HepG2 (cell line): ENCODE data around the gene STIP1. TPM values are rescaled to one million over a fixed set of nuclear protein-coding genes. Genes with fewer than 3 reads are reported as not detected.

Experiments used
- BCL6 ChIP-seq: IDR thresholded peaks from 2 replicates; pipeline ENCODE4 v1.6.1; 2016; ENCODE audit warnings: missing genetic modification reagents, missing compliant biosample characterization
- FOXC1 ChIP-seq: sonication (generic); formaldehyde crosslinking; IDR thresholded peaks from 2 replicates; pipeline ENCODE4 v1.8.0; 2022; ENCODE audit warnings: mild to moderate bottlenecking, missing genetic modification reagents, borderline replicate concordance
- HNRNPK ChIP-seq: fragments of 200-400 bp; formaldehyde crosslinking; IDR thresholded peaks from 2 replicates; pipeline ENCODE4 v1.6.1; 2018; ENCODE audit warnings: low read length, low read depth, moderate library complexity, mild to moderate bottlenecking; ENCODE audit not compliant: poor library complexity, severe bottlenecking
- HNRNPUL1 ChIP-seq: fragments of 200-400 bp; formaldehyde crosslinking; IDR thresholded peaks from 2 replicates; pipeline ENCODE4 v1.6.1; 2017; ENCODE audit warnings: low read depth, mild to moderate bottlenecking, low read length, moderate library complexity
- NBN ChIP-seq: fragments of 450-650 bp; conservative IDR thresholded peaks from 2 replicates; pipeline ENCODE4 v1.6.1; 2017
- NFE2L1 ChIP-seq: sonication (generic); formaldehyde crosslinking; IDR thresholded peaks from 2 replicates; pipeline ENCODE4 v1.4.0; 2020; ENCODE audit warnings: missing genetic modification reagents, mild to moderate bottlenecking, borderline replicate concordance
- NFYB ChIP-seq: sonication (generic); formaldehyde crosslinking; IDR thresholded peaks from 2 replicates; pipeline ENCODE4 v1.4.0; 2020; ENCODE audit warnings: missing genetic modification reagents
- NR2C2 ChIP-seq: sonication (generic); formaldehyde crosslinking; IDR thresholded peaks from 2 replicates; pipeline ENCODE4 v1.4.0; 2020; ENCODE audit warnings: missing genetic modification reagents, mild to moderate bottlenecking, moderate library complexity, borderline replicate concordance
- NR2F6 ChIP-seq, 2 experiments: IDR thresholded peaks; 2 replicates each; pipeline ENCODE4 v1.6.1; 2016; ENCODE audit warnings: antibody characterized with exemption in 1 of 2, mild to moderate bottlenecking in 1 of 2
- PHF8 ChIP-seq: sonication (generic); formaldehyde crosslinking; IDR thresholded peaks from 2 replicates; pipeline ENCODE4 v1.5.0; 2020; ENCODE audit warnings: missing genetic modification reagents
- POLR2A ChIP-seq, 2 experiments: IDR thresholded peaks; 2 replicates each; pipeline ENCODE4 v1.6.1; 2011; ENCODE audit warnings: low read depth in 2 of 2, low read length in 2 of 2, mild to moderate bottlenecking in 1 of 2, moderate library complexity in 1 of 2; ENCODE audit not compliant: insufficient read depth in 1 of 2
- POLR2AphosphoS2 ChIP-seq: IDR thresholded peaks from 2 replicates; pipeline ENCODE4 v1.6.1; 2011; ENCODE audit warnings: low read depth, low read length, improper control_type of control experiment
- TEAD3 ChIP-seq: optimal IDR thresholded peaks from 2 replicates; pipeline ENCODE3; 2016; ENCODE audit warnings: borderline replicate concordance
- THAP11 ChIP-seq: IDR thresholded peaks from 2 replicates; pipeline ENCODE4 v1.6.1; 2016; ENCODE audit warnings: missing biosample characterization, missing genetic modification reagents
- TSC22D2 ChIP-seq: sonication (generic); formaldehyde crosslinking; IDR thresholded peaks from 2 replicates; pipeline ENCODE4 v1.5.1; 2020; ENCODE audit warnings: missing genetic modification reagents, mild to moderate bottlenecking, borderline replicate concordance
- ZBTB7B ChIP-seq: sonication (generic); formaldehyde crosslinking; IDR thresholded peaks from 2 replicates; pipeline ENCODE4 v1.4.0; 2020; ENCODE audit warnings: missing genetic modification reagents
- ZIK1 ChIP-seq: sonication (generic); formaldehyde crosslinking; IDR thresholded peaks from 2 replicates; pipeline ENCODE4 v1.5.0; 2020; ENCODE audit warnings: mild to moderate bottlenecking, low read depth, missing genetic modification reagents, borderline replicate concordance
- ZSCAN21 ChIP-seq: sonication (generic); formaldehyde crosslinking; IDR thresholded peaks from 2 replicates; pipeline ENCODE4 v1.8.0; 2022; ENCODE audit warnings: mild to moderate bottlenecking, missing genetic modification reagents, moderate library complexity, borderline replicate concordance
- ZSCAN22 ChIP-seq: sonication (generic); formaldehyde crosslinking; IDR thresholded peaks from 2 replicates; pipeline ENCODE4 v1.4.0; 2020; ENCODE audit warnings: mild to moderate bottlenecking, missing genetic modification reagents
- polyA plus RNA-seq, 8 experiments: library from polyadenylated mRNA; depleted of rRNA in 3 of 8; stranded (reverse) in 7 of 8; unstranded in 1 of 8; fragments of >200 nt; fragmentation: Illumina TruSeq in 4 of 8; extraction: Trizol in 4 of 8; gene quantifications; 2 replicates each; pipeline versions ENCODE4 v1.2.1 to v1.2.3, GENCODE V29; 2011 to 2016; ENCODE audit warnings: low read depth in 4 of 8, missing spikeins in 1 of 8, mixed read lengths in 1 of 8; ENCODE audit not compliant: insufficient read depth in 1 of 8
- total RNA-seq, 5 experiments: library from RNA; depleted of rRNA; stranded (reverse); fragments of >200 nt; fragmentation: Illumina TruSeq; extraction: Trizol; gene quantifications; 2 replicates each; pipeline ENCODE4 v1.2.3, GENCODE V29; 2016; ENCODE audit warnings: low read depth in 1 of 5
- TF ChIP-seq, protein P1 (sequence below): sonication (generic); formaldehyde crosslinking; IDR thresholded peaks from 2 replicates; pipeline ENCODE4 v1.8.1; 2022; ENCODE audit warnings: low read depth, mild to moderate bottlenecking, missing genetic modification reagents
- TF ChIP-seq, protein P2 (sequence below): sonication (generic); formaldehyde crosslinking; IDR thresholded peaks from 2 replicates; pipeline ENCODE4 v1.9.0; 2021; ENCODE audit warnings: missing genetic modification reagents, borderline replicate concordance
- TF ChIP-seq, protein P3 (sequence below): sonication (generic); formaldehyde crosslinking; IDR thresholded peaks from 2 replicates; pipeline ENCODE4 v1.4.0; 2020; ENCODE audit warnings: low read depth, missing genetic modification reagents

Gene STIP1
- total and polyA plus RNA-seq, 2 of the 13 experiments (the other 11 are each of a cell fraction or from before 2014, with no cell fraction given), result 81.1 to 217 TPM

DNA sequence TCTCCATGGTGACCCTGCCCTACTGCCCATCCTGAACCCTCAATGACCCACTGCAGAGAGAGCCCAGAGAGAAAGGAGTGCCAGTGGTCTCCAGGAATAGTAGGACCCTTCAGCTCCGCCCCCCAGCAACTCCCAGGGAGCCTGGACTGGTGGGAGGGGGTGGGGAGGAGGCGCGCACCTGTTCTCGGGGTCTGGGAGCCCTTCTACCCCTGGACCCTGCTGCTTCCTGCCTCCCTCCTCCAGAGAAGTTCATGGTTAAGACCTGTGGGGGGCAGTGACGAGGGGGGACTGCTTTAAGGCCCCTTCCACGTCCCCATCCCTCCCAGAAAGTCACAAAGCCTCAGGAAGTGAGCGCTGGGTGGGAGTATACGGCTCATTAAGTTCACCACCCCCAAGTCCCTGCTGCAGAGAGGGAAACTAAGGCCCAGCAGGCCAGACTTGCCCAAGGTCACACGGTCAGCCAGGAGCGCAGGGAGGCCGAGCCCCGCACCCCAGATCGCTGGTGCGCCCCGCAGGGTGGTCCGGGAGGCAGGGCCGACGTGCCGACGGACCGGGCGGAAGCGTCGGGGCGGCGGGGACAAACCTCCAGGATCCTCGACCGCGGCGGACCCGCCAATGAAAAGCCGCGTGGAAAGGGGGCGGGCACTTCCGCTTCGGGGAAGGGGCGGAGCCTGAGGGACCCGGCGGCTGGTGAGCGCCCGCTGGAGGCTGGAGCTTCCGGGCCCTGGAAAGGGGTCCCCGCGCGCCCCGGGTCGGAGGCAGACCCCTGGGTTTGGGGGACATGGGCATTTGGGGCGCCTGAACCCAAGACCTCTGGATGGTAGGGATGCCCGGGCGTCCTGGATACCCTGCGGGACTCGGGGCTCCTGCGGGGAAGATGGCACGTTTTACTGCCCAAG, 39.9 kb downstream of the STIP1 start, which contains the start of the genes NUDT22 and TRPT1 (continued):
- TF ChIP-seq, protein P1, sequence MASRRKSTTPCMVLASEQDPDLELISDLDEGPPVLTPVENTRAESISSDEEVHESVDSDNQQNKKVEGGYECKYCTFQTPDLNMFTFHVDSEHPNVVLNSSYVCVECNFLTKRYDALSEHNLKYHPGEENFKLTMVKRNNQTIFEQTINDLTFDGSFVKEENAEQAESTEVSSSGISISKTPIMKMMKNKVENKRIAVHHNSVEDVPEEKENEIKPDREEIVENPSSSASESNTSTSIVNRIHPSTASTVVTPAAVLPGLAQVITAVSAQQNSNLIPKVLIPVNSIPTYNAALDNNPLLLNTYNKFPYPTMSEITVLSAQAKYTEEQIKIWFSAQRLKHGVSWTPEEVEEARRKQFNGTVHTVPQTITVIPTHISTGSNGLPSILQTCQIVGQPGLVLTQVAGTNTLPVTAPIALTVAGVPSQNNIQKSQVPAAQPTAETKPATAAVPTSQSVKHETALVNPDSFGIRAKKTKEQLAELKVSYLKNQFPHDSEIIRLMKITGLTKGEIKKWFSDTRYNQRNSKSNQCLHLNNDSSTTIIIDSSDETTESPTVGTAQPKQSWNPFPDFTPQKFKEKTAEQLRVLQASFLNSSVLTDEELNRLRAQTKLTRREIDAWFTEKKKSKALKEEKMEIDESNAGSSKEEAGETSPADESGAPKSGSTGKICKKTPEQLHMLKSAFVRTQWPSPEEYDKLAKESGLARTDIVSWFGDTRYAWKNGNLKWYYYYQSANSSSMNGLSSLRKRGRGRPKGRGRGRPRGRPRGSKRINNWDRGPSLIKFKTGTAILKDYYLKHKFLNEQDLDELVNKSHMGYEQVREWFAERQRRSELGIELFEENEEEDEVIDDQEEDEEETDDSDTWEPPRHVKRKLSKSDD (CRISPR knock-in tag), result peak; percentile 28; the same call in 1 of the 2 replicates
- peak; percentile 27; the same call in 1 of the 2 replicates for TF ChIP-seq ZIK1
- TF ChIP-seq TSC22D2 (CRISPR knock-in tag), result 0 out of 2 replicates have a peak, but pooled peaks have one; percentile 56
- no peak for TF ChIP-seq HNRNPUL1
- no peak for TF ChIP-seq HNRNPK
- TF ChIP-seq FOXC1, result no peak
- TF ChIP-seq POLR2A (IDR thresholded peaks at IDR 0.05; ENCODE audit: insufficient read depth in 1 of 2, low read depth in 2 of 2, low read length in 2 of 2), result peak in 1 of 2 experiments; percentile 9; a peak in 1 of 4 replicates
- TF ChIP-seq NFYB (CRISPR knock-in tag), result peak; percentile 84
- TF ChIP-seq, protein P2, sequence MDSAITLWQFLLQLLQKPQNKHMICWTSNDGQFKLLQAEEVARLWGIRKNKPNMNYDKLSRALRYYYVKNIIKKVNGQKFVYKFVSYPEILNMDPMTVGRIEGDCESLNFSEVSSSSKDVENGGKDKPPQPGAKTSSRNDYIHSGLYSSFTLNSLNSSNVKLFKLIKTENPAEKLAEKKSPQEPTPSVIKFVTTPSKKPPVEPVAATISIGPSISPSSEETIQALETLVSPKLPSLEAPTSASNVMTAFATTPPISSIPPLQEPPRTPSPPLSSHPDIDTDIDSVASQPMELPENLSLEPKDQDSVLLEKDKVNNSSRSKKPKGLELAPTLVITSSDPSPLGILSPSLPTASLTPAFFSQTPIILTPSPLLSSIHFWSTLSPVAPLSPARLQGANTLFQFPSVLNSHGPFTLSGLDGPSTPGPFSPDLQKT (CRISPR knock-in tag), result no peak
- no peak for TF ChIP-seq NR2F6 (IDR thresholded peaks at IDR 0.05)
- TF ChIP-seq NR2F6 (CRISPR knock-in tag; IDR thresholded peaks at IDR 0.05), result peak; percentile 32; the same call in 1 of the 2 replicates
- peak; percentile 83 for TF ChIP-seq NR2C2 (CRISPR knock-in tag)
- no peak for TF ChIP-seq POLR2AphosphoS2
- 0 out of 2 replicates have a peak, but pooled peaks have one; percentile 48 for TF ChIP-seq ZSCAN22
- TF ChIP-seq NFE2L1, result no peak
- TF ChIP-seq ZBTB7B (CRISPR knock-in tag), result peak; percentile 72
- TF ChIP-seq TEAD3 (CRISPR knock-in tag), result peak; percentile 48
- TF ChIP-seq THAP11 (CRISPR knock-in tag), result peak; percentile 85
- TF ChIP-seq ZSCAN21 (CRISPR knock-in tag), result peak; percentile 48; the same call in 1 of the 2 replicates
- no peak for TF ChIP-seq NBN
- peak; percentile 84 for TF ChIP-seq PHF8
- peak; percentile 45; the same call in 1 of the 2 replicates for TF ChIP-seq BCL6
- TF ChIP-seq, protein P3, sequence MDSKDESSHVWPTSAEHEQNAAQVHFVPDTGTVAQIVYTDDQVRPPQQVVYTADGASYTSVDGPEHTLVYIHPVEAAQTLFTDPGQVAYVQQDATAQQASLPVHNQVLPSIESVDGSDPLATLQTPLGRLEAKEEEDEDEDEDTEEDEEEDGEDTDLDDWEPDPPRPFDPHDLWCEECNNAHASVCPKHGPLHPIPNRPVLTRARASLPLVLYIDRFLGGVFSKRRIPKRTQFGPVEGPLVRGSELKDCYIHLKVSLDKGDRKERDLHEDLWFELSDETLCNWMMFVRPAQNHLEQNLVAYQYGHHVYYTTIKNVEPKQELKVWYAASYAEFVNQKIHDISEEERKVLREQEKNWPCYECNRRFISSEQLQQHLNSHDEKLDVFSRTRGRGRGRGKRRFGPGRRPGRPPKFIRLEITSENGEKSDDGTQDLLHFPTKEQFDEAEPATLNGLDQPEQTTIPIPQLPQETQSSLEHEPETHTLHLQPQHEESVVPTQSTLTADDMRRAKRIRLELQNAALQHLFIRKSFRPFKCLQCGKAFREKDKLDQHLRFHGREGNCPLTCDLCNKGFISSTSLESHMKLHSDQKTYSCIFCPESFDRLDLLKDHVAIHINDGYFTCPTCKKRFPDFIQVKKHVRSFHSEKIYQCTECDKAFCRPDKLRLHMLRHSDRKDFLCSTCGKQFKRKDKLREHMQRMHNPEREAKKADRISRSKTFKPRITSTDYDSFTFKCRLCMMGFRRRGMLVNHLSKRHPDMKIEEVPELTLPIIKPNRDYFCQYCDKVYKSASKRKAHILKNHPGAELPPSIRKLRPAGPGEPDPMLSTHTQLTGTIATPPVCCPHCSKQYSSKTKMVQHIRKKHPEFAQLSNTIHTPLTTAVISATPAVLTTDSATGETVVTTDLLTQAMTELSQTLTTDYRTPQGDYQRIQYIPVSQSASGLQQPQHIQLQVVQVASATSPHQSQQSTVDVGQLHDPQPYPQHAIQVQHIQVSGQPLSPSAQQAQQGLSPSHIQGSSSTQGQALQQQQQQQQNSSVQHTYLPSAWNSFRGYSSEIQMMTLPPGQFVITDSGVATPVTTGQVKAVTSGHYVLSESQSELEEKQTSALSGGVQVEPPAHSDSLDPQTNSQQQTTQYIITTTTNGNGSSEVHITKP, result 0 out of 2 replicates have a peak, but pooled peaks have one; percentile 21
